GM10266 (cell line): Measurements from ENCODE around the gene LHX2.

Experiments
- DNase-seq: peaks from one replicate; pipeline ENCODE4 v3.0.0; 2012; ENCODE audit errors: extremely low spot score
- CTCF ChIP-seq: IDR thresholded peaks from 2 replicates; pipeline ENCODE4 v1.5.1; 2012; ENCODE audit warnings: mild to moderate bottlenecking, low read depth; ENCODE audit not compliant: control insufficient read depth, insufficient read depth; ENCODE audit errors: missing control alignments

Gene LHX2

GRCh38 chr9:124044448-124044847 lies 32.9 kb downstream of the LHX2 start:
- no peak for TF ChIP-seq CTCF
- no peak for DNase-seq

- no peak for TF ChIP-seq CTCF
- no peak for DNase-seq
Measured at GRCh38 chr9:124045076-124045829, 33.7 kb downstream of the LHX2 start.

GRCh38 chr9:124045830-124046177 lies 34.2 kb downstream of the LHX2 start:
- TF ChIP-seq CTCF = no peak
- DNase-seq = no peak

- no peak for DNase-seq
- no peak for TF ChIP-seq CTCF
Measured at GRCh38 chr9:124046189-124046588, 34.6 kb downstream of the LHX2 start.

GRCh38 chr9:124047251-124047672 lies 35.7 kb downstream of the LHX2 start:
- no peak for DNase-seq
- no peak for TF ChIP-seq CTCF

- no peak for DNase-seq
- no peak for TF ChIP-seq CTCF
Measured at GRCh38 chr9:124050955-124051354, 39.4 kb downstream of the LHX2 start.

- no peak for TF ChIP-seq CTCF
- DNase-seq = no peak
Measured at GRCh38 chr9:124052401-124052800, 40.8 kb downstream of the LHX2 start.
